NCI-H1092 (cell line): ENCODE measurements around the gene TNC.
"Not testable (repeated sequence)": the region's sequence is repeated elsewhere in the genome, so short reads cannot be mapped to it uniquely, and the experiment has no call there.

Experiments used
- DNase-seq: peaks from one replicate; lab custom pipeline; 2025; lab: John Stamatoyannopoulos, UW

The TNC gene

GRCh38 chr9:115134941-115135340, 17.0 kb upstream of the TNC start:
- DNase-seq: no peak

- DNase-seq: no peak
These were observed 15.7 kb upstream of the TNC start for GRCh38 chr9:115133649-115134048.

- DNase-seq: no peak
These were observed 14.7 kb upstream of the TNC start for GRCh38 chr9:115132648-115133047.

- DNase-seq: no peak
These were observed 12.2 kb upstream of the TNC start for GRCh38 chr9:115130176-115130575.

- not testable (repeated sequence) for DNase-seq
These were observed 10.8 kb upstream of the TNC start for GRCh38 chr9:115128726-115129125.

- no peak for DNase-seq
These were observed 9.3 kb upstream of the TNC start for GRCh38 chr9:115127191-115127817.

GRCh38 chr9:115126404-115126803, 8.4 kb upstream of the TNC start:
- no peak for DNase-seq

- DNase-seq: no peak
These were observed 5.0 kb upstream of the TNC start for GRCh38 chr9:115122937-115123336.

GRCh38 chr9:115121181-115121580, 3.2 kb upstream of the TNC start:
- DNase-seq: no peak

GRCh38 chr9:115118879-115119218, 892 bp upstream of the TNC start:
- DNase-seq: peak; percentile 28

- no peak for DNase-seq
These were observed 1.3 kb downstream of the TNC start for GRCh38 chr9:115116421-115117284.

GRCh38 chr9:115115924-115116323, 2.0 kb downstream of the TNC start:
- DNase-seq: no peak

GRCh38 chr9:115115117-115115880, 2.7 kb downstream of the TNC start:
- no peak for DNase-seq

- no peak for DNase-seq
These were observed 3.4 kb downstream of the TNC start for GRCh38 chr9:115114546-115114945.

- DNase-seq: no peak
These were observed 3.9 kb downstream of the TNC start for GRCh38 chr9:115114084-115114483.

GRCh38 chr9:115111874-115112273, 6.1 kb downstream of the TNC start:
- no peak for DNase-seq

GRCh38 chr9:115109486-115109885, 8.5 kb downstream of the TNC start:
- DNase-seq: no peak

GRCh38 chr9:115107701-115108100, 10.3 kb downstream of the TNC start:
- no peak for DNase-seq

GRCh38 chr9:115106642-115107041, 11.3 kb downstream of the TNC start:
- DNase-seq: no peak

GRCh38 chr9:115106001-115106400, 12.0 kb downstream of the TNC start:
- no peak for DNase-seq

- DNase-seq: no peak
These were observed 13.0 kb downstream of the TNC start for GRCh38 chr9:115104908-115105307.

- DNase-seq: no peak
These were observed 14.0 kb downstream of the TNC start for GRCh38 chr9:115103746-115104477.
